Pancreas (tissue), 10 donors: ENCODE data around the gene SETD1B. TPM values are rescaled to one million over a fixed set of nuclear protein-coding genes. Genes with fewer than 3 reads are reported as not detected.

Source experiments
- ATAC-seq, 4 donors: fragments of 200-7000 bp; cut with Tn5 transposase; one replicate each; pipeline versions ENCODE4 v1.8.0 to v1.9.1; 2020; ENCODE audit warnings: mild to moderate bottlenecking in 4 of 4, moderate library complexity in 4 of 4
- DNase-seq, 6 donors: peaks; one replicate each; pipeline ENCODE4 v3.0.0-alpha.2; 2020
- FAIRE-seq: peaks from 2 replicates; lab custom pipeline; 2012; peaks lifted over from hg19 to GRCh38; lab: Jason Lieb, UNC
- H3K27ac ChIP-seq, 4 donors: fragments of 200-600 bp; sonication (generic); 1 replicate in 3 of 4; 2 replicates in 1 of 4; pipeline versions ENCODE4 v1.5.0 to v1.8.0; 2020
- H3K27me3 ChIP-seq, 4 donors: fragments of 200-600 bp; one replicate each; pipeline ENCODE4 v1.8.0; 2021
- H3K36me3 ChIP-seq, 3 donors: fragments of 200-600 bp; sonication (generic) in 1 of 3; one replicate each; pipeline versions ENCODE4 v1.5.0 to v1.8.0; 2020 to 2021
- H3K4me1 ChIP-seq, 3 donors: fragments of 200-600 bp; one replicate each; pipeline ENCODE4 v1.8.0; 2021
- H3K4me3 ChIP-seq, 4 donors: fragments of 200-600 bp; sonication (generic) in 2 of 4; one replicate each; pipeline versions ENCODE4 v1.5.0 to v1.8.0; 2020 to 2021
- H3K9me3 ChIP-seq, 4 donors: fragments of 200-600 bp; one replicate each; pipeline ENCODE4 v1.8.0; 2021
- whole genome bisulfite sequencing, 2 donors: extraction: QIAGEN DNeasy Blood & Tissue Kit; methylation state at CpG; one replicate each; pipeline ENCODE4 v1.1.7; 2013; 5-methylcytosine and 5-hydroxymethylcytosine counted together
- intact Hi-C, 3 donors: fragments of 100-400 bp; cut with DNase I; formaldehyde crosslinking; loops; one replicate each; pipeline versions ENCODE4 v1.11.1 to v1.14.2; 2022
- polyA plus RNA-seq, 2 donors: library from polyadenylated mRNA; stranded (reverse); fragments of 200-250 nt; gene quantifications; one replicate each; pipeline ENCODE4 v1.2.3, GENCODE V29; 2013
- total RNA-seq, 6 donors: library from RNA; stranded (reverse); fragmentation: NEBNext Ultra II Directional in 4 of 6; extraction: Animal tissue kit (Norgen Biotek cat#: 25700) in 4 of 6; gene quantifications; one replicate each; pipeline versions ENCODE4 v1.2.1 to v1.2.4, GENCODE V29; 2021 to 2023
- TF ChIP-seq, protein P1 (sequence below), 4 donors: fragments of 200-600 bp; sonication (generic) in 3 of 4; IDR thresholded peaks; one replicate each; pipeline versions ENCODE4 v1.5.0 to v1.8.0; 2021; ENCODE audit warnings: antibody characterized with exemption in 4 of 4
- donor health status: healthy with polysubstance abuse.
- donor health status: DM: no; HTN: no; CAD: no; lungs with moderate emphysema.
- donor health status: DM: no; HTN: no; CAD: no.
- donor health status: control.
- donor health status: control.
- donor health status: Bipolar disorder and iron deficiency.
- donor health status: DM: yes; HTN: yes; CAD: no.
- donor health status: DM: no; HTN: no; CAD: no.
- donor health status: DM: no; HTN: no; CAD: no.
- donor health status: DM: yes; HTN: yes; CAD: no.

The SETD1B gene
- total and polyA plus RNA-seq, 8 donors = 9.2 to 18.5 (median 12.2) TPM

DNA sequence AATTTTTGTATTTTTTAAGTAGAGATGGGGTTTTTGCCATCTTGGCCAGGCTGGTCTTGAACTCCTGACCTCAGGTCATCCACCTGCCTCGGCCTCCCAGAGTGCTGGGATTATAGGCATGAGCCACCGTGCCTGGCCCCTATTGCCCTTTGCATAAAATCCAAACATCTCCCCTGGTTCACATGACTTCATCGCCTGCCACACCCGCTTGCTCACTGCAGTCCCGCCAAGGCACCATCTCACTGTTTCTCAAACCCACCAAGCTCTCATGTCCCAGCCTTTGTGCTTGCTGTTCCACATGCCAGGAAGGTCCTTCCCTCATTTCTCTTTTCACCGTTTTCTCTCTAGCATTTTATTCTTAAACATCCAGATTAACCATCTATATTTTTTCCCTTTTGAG is 20.0 kb upstream of the SETD1B start:
- TF ChIP-seq, protein P1, sequence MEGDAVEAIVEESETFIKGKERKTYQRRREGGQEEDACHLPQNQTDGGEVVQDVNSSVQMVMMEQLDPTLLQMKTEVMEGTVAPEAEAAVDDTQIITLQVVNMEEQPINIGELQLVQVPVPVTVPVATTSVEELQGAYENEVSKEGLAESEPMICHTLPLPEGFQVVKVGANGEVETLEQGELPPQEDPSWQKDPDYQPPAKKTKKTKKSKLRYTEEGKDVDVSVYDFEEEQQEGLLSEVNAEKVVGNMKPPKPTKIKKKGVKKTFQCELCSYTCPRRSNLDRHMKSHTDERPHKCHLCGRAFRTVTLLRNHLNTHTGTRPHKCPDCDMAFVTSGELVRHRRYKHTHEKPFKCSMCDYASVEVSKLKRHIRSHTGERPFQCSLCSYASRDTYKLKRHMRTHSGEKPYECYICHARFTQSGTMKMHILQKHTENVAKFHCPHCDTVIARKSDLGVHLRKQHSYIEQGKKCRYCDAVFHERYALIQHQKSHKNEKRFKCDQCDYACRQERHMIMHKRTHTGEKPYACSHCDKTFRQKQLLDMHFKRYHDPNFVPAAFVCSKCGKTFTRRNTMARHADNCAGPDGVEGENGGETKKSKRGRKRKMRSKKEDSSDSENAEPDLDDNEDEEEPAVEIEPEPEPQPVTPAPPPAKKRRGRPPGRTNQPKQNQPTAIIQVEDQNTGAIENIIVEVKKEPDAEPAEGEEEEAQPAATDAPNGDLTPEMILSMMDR (IDR thresholded peaks at IDR 0.05) = no peak
- DNase-seq = no peak
- Histone ChIP-seq H3K4me3 (no peak overlapping the region), H3K36me3 (no peaks in the 10 kb centered on the region), H3K27ac (no peak overlapping the region), H3K9me3 (no peaks in the 10 kb centered on the region), H3K4me1 (peaks cover 0 to 3% (median 0%) of the 10 kb centered on the region in 3 donors), H3K27me3 (no peaks in the 10 kb centered on the region)
- no peak for ATAC-seq
- intact Hi-C loops = no loop called here
- 68 to 74% methylated on average over 6 of the region's 6 CpGs for WGBS, 2 donors
- FAIRE-seq = no peak

DNA sequence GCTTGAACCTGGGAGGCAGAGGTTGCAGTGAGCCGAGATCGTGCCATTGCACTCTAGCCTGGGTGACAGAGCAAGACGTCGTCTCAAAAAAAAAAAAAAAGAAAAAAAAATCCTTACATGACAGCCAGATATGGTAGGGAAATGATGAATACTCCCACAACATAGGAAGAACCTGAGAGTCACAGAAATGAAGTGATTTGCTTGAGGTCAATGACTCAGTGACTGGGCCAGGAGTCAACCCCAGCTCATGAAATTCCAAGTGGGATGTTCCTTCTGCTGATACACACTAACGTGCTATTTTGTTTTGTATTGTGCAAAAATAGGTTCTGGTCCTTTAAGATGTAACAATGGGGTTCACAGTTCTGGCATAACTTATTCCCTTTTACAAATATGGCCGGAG is 19.3 kb upstream of the SETD1B start:
- no peak overlapping the region for H3K27ac ChIP-seq
- no peaks in the 10 kb centered on the region for H3K9me3 ChIP-seq
- DNase-seq (no peak), ATAC-seq (peak in 1 of 4 donors; percentile 23), FAIRE-seq (no peak)
- H3K36me3 ChIP-seq = no peaks in the 10 kb centered on the region
- H3K4me1 ChIP-seq = peaks cover 0 to 3% (median 0%) of the 10 kb centered on the region in 3 donors
- TF ChIP-seq, protein P1 (IDR thresholded peaks at IDR 0.05) = no peak
- WGBS, 2 donors = 37 to 50% methylated on average over 6 of the region's 6 CpGs
- no peaks in the 10 kb centered on the region for H3K27me3 ChIP-seq
- intact Hi-C loops = no loop called here
- H3K4me3 ChIP-seq = no peak overlapping the region

DNA sequence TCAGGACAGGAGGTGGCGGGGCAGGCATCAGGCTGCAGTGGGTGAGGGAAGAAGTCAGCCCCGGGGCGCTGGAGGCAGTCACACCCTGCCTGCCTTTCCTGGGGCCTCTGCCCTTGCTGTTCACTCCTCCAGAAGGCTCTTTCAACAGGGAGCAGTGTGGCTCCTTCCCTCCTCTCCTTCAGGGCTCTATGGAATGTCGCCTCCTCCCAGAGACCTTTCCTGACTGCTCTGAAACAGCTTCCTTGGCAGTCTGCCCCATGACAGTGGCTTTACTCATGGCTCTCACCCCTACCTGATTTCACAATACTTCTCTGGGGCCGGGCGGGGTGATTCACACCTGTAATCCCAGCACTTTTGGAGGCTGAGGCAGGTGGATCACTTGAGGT is 17.4 kb upstream of the SETD1B start:
- Histone ChIP-seq H3K4me3 (no peak overlapping the region), H3K36me3 (no peaks in the 10 kb centered on the region), H3K9me3 (no peaks in the 10 kb centered on the region), H3K4me1 (peaks cover 0 to 3% (median 0%) of the 10 kb centered on the region in 3 donors), H3K27me3 (no peaks in the 10 kb centered on the region), H3K27ac (peak overlapping the region in 2 of 4 donors; percentile 15 to 18)
- peak; percentile 35 to 64 (median 52) for ATAC-seq
- TF ChIP-seq, protein P1 (IDR thresholded peaks at IDR 0.05) = no peak
- no peak for FAIRE-seq
- intact Hi-C loops = no loop called here
- DNase-seq = peak in 4 of 6 donors; percentile 44 to 68 (median 55)
- 67 to 75% methylated on average over 6 of the region's 6 CpGs for WGBS, 2 donors

DNA sequence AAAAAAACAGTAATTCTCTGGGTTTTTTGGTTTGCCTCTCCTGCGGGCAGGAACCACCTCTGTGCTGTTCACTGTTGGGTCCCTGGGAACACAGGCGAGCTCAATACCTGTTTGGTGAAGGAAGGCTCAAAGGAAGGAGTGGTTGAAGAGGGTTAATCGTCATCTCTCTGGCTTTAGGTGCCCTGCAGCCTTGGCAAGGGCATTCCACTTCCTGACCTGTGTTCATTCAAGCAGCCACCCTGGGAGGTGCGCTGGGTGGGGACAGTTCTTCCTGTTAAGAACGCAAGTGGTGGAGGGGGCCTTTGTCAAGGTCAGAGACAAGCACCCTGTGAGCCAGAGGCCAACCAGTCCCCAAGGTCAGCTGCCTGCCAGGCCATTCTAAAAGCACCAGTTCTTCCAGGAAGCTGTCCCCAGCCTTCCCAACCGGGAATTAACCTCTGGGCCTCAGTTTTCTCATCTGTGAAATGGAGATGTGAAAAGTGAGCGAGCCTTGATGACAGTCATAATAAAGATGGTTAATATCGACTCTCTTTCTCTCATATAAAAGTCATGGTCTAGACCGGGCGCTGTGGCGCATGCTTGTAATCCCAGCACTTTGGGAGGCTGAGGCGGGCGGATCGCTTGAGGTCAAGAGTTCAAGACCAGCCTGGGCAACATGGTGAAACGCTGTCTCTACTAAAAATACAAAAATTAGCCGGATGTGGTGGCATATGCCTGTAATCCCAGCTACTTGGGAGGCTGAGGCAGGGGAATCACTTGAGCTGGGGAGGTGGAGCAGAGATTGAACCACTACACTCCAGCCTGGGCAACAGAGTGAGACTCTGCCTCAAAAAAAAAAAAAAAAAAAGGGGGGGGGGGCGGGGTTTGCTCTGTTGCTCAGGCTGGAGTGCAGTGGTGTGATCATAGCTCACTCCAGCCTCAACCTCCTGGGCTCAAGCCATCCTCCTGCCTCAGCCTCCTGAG is 16.5 kb upstream of the SETD1B start:
- Histone ChIP-seq H3K27me3 (no peaks in the 10 kb centered on the region), H3K4me1 (peaks cover 0 to 3% (median 0%) of the 10 kb centered on the region in 3 donors), H3K9me3 (no peaks in the 10 kb centered on the region), H3K27ac (peak overlapping the region in 3 of 4 donors; percentile 1 to 18 (median 15)), H3K4me3 (no peak overlapping the region), H3K36me3 (no peaks in the 10 kb centered on the region)
- peak; percentile 14 to 53 (median 41) for ATAC-seq
- FAIRE-seq = no peak
- DNase-seq = peak in 4 of 6 donors; percentile 51 to 65 (median 56)
- WGBS, 2 donors = 72 to 73% methylated on average over 16 to 17 of the region's 17 CpGs
- TF ChIP-seq, protein P1 (IDR thresholded peaks at IDR 0.05) = no peak
- intact Hi-C loops = no loop called here
